Fibroblast of upper back skin (primary cell): ENCODE data around the gene CARD14.
"Not testable (repeated sequence)": the region's sequence is repeated elsewhere in the genome, so short reads cannot be mapped to it uniquely, and the experiment has no call there.

Source experiments
- DNase-seq: peaks from one replicate; pipeline ENCODE4 v3.0.0-alpha.2; 2013

CARD14 gene

DNA sequence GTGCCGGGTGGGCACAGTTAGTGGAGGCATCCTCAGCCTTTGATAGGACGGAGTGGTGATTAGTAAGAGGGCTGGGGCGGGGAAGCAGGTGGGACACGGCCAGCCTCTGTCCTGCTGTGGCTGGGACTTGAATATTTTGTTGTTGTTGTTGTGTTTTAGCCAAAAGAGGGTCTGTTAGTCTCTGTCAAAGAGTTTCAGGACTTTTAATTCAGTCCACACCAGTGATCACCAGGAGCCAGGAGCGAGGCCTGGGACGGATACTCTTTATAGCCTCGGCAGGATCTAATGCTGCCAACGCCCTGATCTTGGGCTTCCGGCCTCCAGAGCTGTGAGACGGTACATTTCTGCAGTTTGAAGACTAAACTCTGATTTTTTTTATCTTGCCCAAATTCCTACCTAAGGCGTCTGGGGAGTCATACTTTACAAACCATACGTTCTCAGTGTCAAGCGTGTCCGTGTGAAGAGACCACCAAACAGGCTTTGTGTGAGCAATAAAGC, 87.9 kb downstream of the CARD14 start:
- DNase-seq, result no peak

- not testable (repeated sequence) for DNase-seq
These were observed 88.5 kb downstream of the CARD14 start for GRCh38 chr17:80258296-80258695.
